ENCODE data around the gene SCTR. TPM values are rescaled to one million over a fixed set of nuclear protein-coding genes. Genes with fewer than 3 reads are reported as not detected.

Gene SCTR
- total and polyA plus RNA-seq, 2 of the 13 experiments (the other 11 are each of a cell fraction or from before 2014, with no cell fraction given) = not detected

GRCh38 chr2:119491776-119492525, 32.3 kb downstream of the SCTR start (continued):
- TF ChIP-seq ZNF383 (CRISPR knock-in tag; IDR thresholded peaks at IDR 0.05; ENCODE audit: borderline replicate concordance) = no peak
- TF ChIP-seq ZNF678 (CRISPR knock-in tag; IDR thresholded peaks at IDR 0.05) = no peak
- no peak for TF ChIP-seq TOE1 (CRISPR knock-in tag; IDR thresholded peaks at IDR 0.05)
- no peak for TF ChIP-seq ZNF33A (CRISPR knock-in tag; IDR thresholded peaks at IDR 0.05; ENCODE audit: borderline replicate concordance)
- no peak for TF ChIP-seq FOXJ3 (CRISPR knock-in tag; IDR thresholded peaks at IDR 0.05; ENCODE audit: borderline replicate concordance)
- no peak for TF ChIP-seq FOXA1 (IDR thresholded peaks at IDR 0.05)
- TF ChIP-seq FOXA1 (CRISPR knock-in tag; IDR thresholded peaks at IDR 0.05) = 0 out of 2 replicates have a peak, but pooled peaks have one; percentile 20
- TF ChIP-seq RBFOX2 (IDR thresholded peaks at IDR 0.05; ENCODE audit: low read depth, low read length) = no peak
- TF ChIP-seq ZNF770 (CRISPR knock-in tag; IDR thresholded peaks at IDR 0.05) = no peak
- no peak for TF ChIP-seq PBX2 (CRISPR knock-in tag; IDR thresholded peaks at IDR 0.05)
- TF ChIP-seq MXD4 (CRISPR knock-in tag; IDR thresholded peaks at IDR 0.05) = no peak
- TF ChIP-seq AGO1 (IDR thresholded peaks at IDR 0.05; ENCODE audit: low read depth, low read length, poor library complexity, severe bottlenecking) = no peak
- TF ChIP-seq TOPORS (CRISPR knock-in tag; IDR thresholded peaks at IDR 0.05) = no peak
- no peak for TF ChIP-seq ZNF329 (CRISPR knock-in tag; IDR thresholded peaks at IDR 0.05; ENCODE audit: low read depth)
- no peak for TF ChIP-seq CENPT (CRISPR knock-in tag; IDR thresholded peaks at IDR 0.05; ENCODE audit: low read depth)
- TF ChIP-seq GPN1 (CRISPR knock-in tag; IDR thresholded peaks at IDR 0.05; ENCODE audit: borderline replicate concordance) = no peak
- no peak for TF ChIP-seq GABPA (IDR thresholded peaks at IDR 0.05; ENCODE audit: low read depth, low read length)
- no peak for TF ChIP-seq GABPA (CRISPR knock-in tag; IDR thresholded peaks at IDR 0.05; ENCODE audit: low read depth)
- no peak for TF ChIP-seq KAT7 (CRISPR knock-in tag; IDR thresholded peaks at IDR 0.05; ENCODE audit: borderline replicate concordance)
- TF ChIP-seq ZNF484 (CRISPR knock-in tag; IDR thresholded peaks at IDR 0.05; ENCODE audit: borderline replicate concordance, low read depth) = no peak
- no peak for TF ChIP-seq NR2F6 (IDR thresholded peaks at IDR 0.05)
- no peak for TF ChIP-seq NR2F6 (CRISPR knock-in tag; IDR thresholded peaks at IDR 0.05)
- no peak for TF ChIP-seq ZFP37 (CRISPR knock-in tag; IDR thresholded peaks at IDR 0.05; ENCODE audit: borderline replicate concordance)
- TF ChIP-seq ZNF280D (CRISPR knock-in tag; IDR thresholded peaks at IDR 0.05) = no peak
- no peak for TF ChIP-seq FOXP1 (IDR thresholded peaks at IDR 0.05)
- TF ChIP-seq FOXP1 (CRISPR knock-in tag; IDR thresholded peaks at IDR 0.05) = no peak
- TF ChIP-seq MTA1 (CRISPR knock-in tag; IDR thresholded peaks at IDR 0.05; ENCODE audit: borderline replicate concordance) = no peak
